Adrenal gland (tissue), 5 donors: Measurements from ENCODE around the gene RABGAP1L.

Experiments
- CTCF ChIP-seq, 6 experiments: fragments of 450-650 bp in 4 of 6; fragments of 200-600 bp in 2 of 6; sonication (generic) in 1 of 6; IDR thresholded peaks; 1 replicate in 5 of 6; 2 replicates in 1 of 6; pipeline versions ENCODE4 v1.5.1 to v1.8.0; 2016 to 2021; ENCODE audit warnings: antibody characterized with exemption in 6 of 6, mild to moderate bottlenecking in 2 of 6, moderate library complexity in 1 of 6
- POLR2A ChIP-seq, 2 donors: fragments of 450-650 bp; IDR thresholded peaks; one replicate each; pipeline ENCODE4 v1.6.1; 2017; ENCODE audit warnings: antibody characterized with exemption in 2 of 2, mild to moderate bottlenecking in 2 of 2, moderate library complexity in 1 of 2
- donor health status: DM: no; HTN: no; CAD: no.

DNA sequence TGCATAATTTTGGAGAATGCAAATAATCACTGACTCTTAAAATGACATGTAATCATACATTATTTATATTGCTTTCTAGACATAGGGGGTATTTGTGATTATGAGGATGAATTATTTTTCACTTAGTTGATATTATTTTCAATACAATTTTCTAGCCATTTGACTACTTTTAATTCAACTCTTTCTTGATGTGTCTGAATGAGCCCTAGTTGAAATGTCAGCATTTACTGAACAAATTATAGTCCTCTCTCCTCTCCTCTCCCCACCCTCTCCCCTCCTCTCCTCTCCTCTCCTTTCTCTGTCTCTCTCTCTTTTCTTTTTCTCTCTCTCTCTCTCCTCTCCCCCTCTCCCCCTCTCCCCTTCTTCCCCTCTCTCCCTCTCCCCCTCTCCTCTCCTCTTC is 483.1 kb downstream of the RABGAP1L start:
- no peak for TF ChIP-seq CTCF (IDR thresholded peaks at IDR 0.05)
- no peak for TF ChIP-seq POLR2A (IDR thresholded peaks at IDR 0.05)
